K562 (cell line): ENCODE measurements around the gene RFC2. TPM values are rescaled to one million over a fixed set of nuclear protein-coding genes. Genes with fewer than 3 reads are reported as not detected.

ENCODE experiments used
- ATAC-seq: fragments of 200-7000 bp; cut with Tn5 transposase; 3 replicates; pipeline ENCODE4 v1.9.1; 2020; ENCODE audit warnings: moderate library complexity
- BruUV-seq: library from RNA; stranded (reverse); fragments of 400-500 nt; replicated peaks from 2 replicates; lab custom pipeline; 2021; lab: Mats Ljungman, UMichigan
- CTCF ChIA-PET: fragments of 300-600 bp; formaldehyde crosslinking; extraction: SDS; loops from one replicate; lab custom pipeline; 2021; ENCODE audit warnings: low intra/inter-chr PET ratio; lab: Yijun Ruan, JAX
- POLR2A ChIA-PET: fragments of 300-600, 350-650 bp; sonication (Branson Sonifier 250); formaldehyde crosslinking; extraction: SDS; loops from one replicate; lab custom pipeline; 2021; ENCODE audit warnings: antibody characterized with exemption, inconsistent platforms; lab: Yijun Ruan, JAX
- DNase-seq, 4 experiments: peaks; one replicate each; pipeline versions ENCODE4 v3.0.0 to v3.0.0-alpha.2; 2011 to 2018; ENCODE audit warnings: low spot score in 3 of 4, mixed read lengths in 3 of 4; ENCODE audit errors: extremely low read depth in 1 of 4
- FAIRE-seq: peaks from 2 replicates; lab custom pipeline; 2011; peaks lifted over from hg19 to GRCh38; lab: Jason Lieb, UNC
- H2AFZ ChIP-seq: 2 replicates; pipeline ENCODE4 v1.6.0; 2011; ENCODE audit warnings: low read depth, low read length, control low read depth, inconsistent platforms
- H3K27ac ChIP-seq: fragments of 200-600 bp; 3 replicates; pipeline ENCODE4 v1.8.0; 2011; ENCODE audit warnings: low read depth, mild to moderate bottlenecking, control low read depth, inconsistent platforms, low read length, moderate library complexity, mixed read lengths; ENCODE audit errors: extremely low read depth
- H3K27me3 ChIP-seq, 2 experiments: fragments of 300-600 bp in 1 of 2; 2 replicates in 1 of 2; 3 replicates in 1 of 2; pipeline versions ENCODE4 v1.6.0 to v1.8.0; 2011; ENCODE audit warnings: inconsistent platforms in 2 of 2, low read length in 2 of 2, mild to moderate bottlenecking in 1 of 2, mixed read lengths in 1 of 2, moderate library complexity in 1 of 2; ENCODE audit not compliant: control insufficient read depth in 2 of 2, insufficient read depth in 2 of 2
- H3K36me3 ChIP-seq: fragments of 300-600 bp; 3 replicates; pipeline ENCODE4 v1.8.0; 2011; ENCODE audit warnings: mild to moderate bottlenecking, low read length, inconsistent platforms; ENCODE audit not compliant: control insufficient read depth, insufficient read depth
- H3K4me1 ChIP-seq, 2 experiments: fragments of 200-600 bp in 1 of 2; replicated peaks in 1 of 2; 2 replicates in 1 of 2; 3 replicates in 1 of 2; pipeline versions ENCODE4 v1.5.1 to v1.8.0; 2011; ENCODE audit warnings: inconsistent platforms in 2 of 2, low read length in 2 of 2, mild to moderate bottlenecking in 1 of 2, mixed read lengths in 1 of 2, moderate library complexity in 1 of 2; ENCODE audit not compliant: control insufficient read depth in 2 of 2, insufficient read depth in 2 of 2
- H3K4me2 ChIP-seq: 2 replicates; pipeline ENCODE4 v1.6.1; 2011; ENCODE audit warnings: low read length, control low read depth, inconsistent platforms, mixed read lengths; ENCODE audit not compliant: insufficient read depth
- H3K4me3 ChIP-seq: fragments of 200-600 bp; sonication (generic), shearing (Covaris generic); 2 replicates; pipeline ENCODE4 v1.5.1; 2016; ENCODE audit warnings: control low read depth, inconsistent platforms
- H3K79me2 ChIP-seq: fragments of 200-600 bp; 3 replicates; pipeline ENCODE4 v1.8.0; 2011; ENCODE audit warnings: low read length, inconsistent platforms; ENCODE audit not compliant: control insufficient read depth, insufficient read depth
- H3K9ac ChIP-seq, 2 experiments: 2 replicates each; pipeline versions ENCODE4 v1.6.0 to v1.6.1; 2011; ENCODE audit warnings: low read depth in 2 of 2, low read length in 2 of 2, control low read depth in 1 of 2, inconsistent platforms in 1 of 2, mild to moderate bottlenecking in 1 of 2, mixed read lengths in 1 of 2; ENCODE audit not compliant: insufficient read depth in 1 of 2
- H3K9me1 ChIP-seq: one replicate; pipeline ENCODE4 v1.6.0; 2011; ENCODE audit warnings: inconsistent platforms, mild to moderate bottlenecking, low read length, moderate library complexity; ENCODE audit not compliant: control insufficient read depth, insufficient read depth
- H3K9me3 ChIP-seq: replicated peaks from 2 replicates; pipeline ENCODE4 v1.5.1; 2011; ENCODE audit warnings: low read depth, low read length, inconsistent platforms; ENCODE audit not compliant: control insufficient read depth, insufficient read depth
- H4K20me1 ChIP-seq: replicated peaks from 2 replicates; pipeline ENCODE4 v1.6.1; 2011; ENCODE audit warnings: low read length, inconsistent platforms, mixed read lengths; ENCODE audit not compliant: control insufficient read depth, insufficient read depth
- ARHGAP35 ChIP-seq: fragments of 450-650 bp; IDR thresholded peaks from 2 replicates; pipeline ENCODE4 v1.6.1; 2018; ENCODE audit not compliant: partially characterized antibody
- COPS2 ChIP-seq: fragments of 450-650 bp; conservative IDR thresholded peaks from 2 replicates; pipeline ENCODE4 v1.6.1; 2016; ENCODE audit warnings: mild to moderate bottlenecking, moderate library complexity
- MED1 ChIP-seq: sonication (generic); formaldehyde crosslinking; IDR thresholded peaks from 2 replicates; pipeline ENCODE4 v1.8.1; 2023; ENCODE audit warnings: missing genetic modification reagents, borderline replicate concordance
- NBN ChIP-seq: fragments of 450-650 bp; IDR thresholded peaks from 2 replicates; pipeline ENCODE4 v1.6.1; 2016; ENCODE audit warnings: low read depth, mild to moderate bottlenecking
- POLR3A ChIP-seq: IDR thresholded peaks from 2 replicates; pipeline ENCODE4 v1.6.1; 2011; ENCODE audit warnings: borderline replicate concordance, mild to moderate bottlenecking, moderate library complexity; ENCODE audit not compliant: insufficient read length, insufficient read depth; ENCODE audit errors: extremely low read depth
- PURB ChIP-seq: sonication (generic); formaldehyde crosslinking; IDR thresholded peaks from 2 replicates; pipeline ENCODE4 v1.9.0; 2021; ENCODE audit warnings: low read depth, mild to moderate bottlenecking, missing genetic modification reagents
- RBM34 ChIP-seq: fragments of 200-400 bp; formaldehyde crosslinking; IDR thresholded peaks from 2 replicates; pipeline ENCODE4 v1.6.1; 2018; ENCODE audit warnings: low read length, borderline replicate concordance; ENCODE audit not compliant: insufficient read depth
- SMARCC2 ChIP-seq: fragments of 450-650 bp; IDR thresholded peaks from 2 replicates; pipeline ENCODE4 v1.6.1; 2017; ENCODE audit warnings: antibody characterized with exemption, moderate library complexity, mild to moderate bottlenecking, low read depth
- SUPT5H ChIP-seq: fragments of 450-650 bp; IDR thresholded peaks from 2 replicates; pipeline ENCODE4 v1.6.1; 2016
- TEAD2 ChIP-seq: fragments of 450-650 bp; IDR thresholded peaks from 2 replicates; pipeline ENCODE4 v1.6.1; 2016; ENCODE audit warnings: missing genetic modification characterization, control low read depth, missing compliant biosample characterization
- ZC3H4 ChIP-seq: sonication (generic); formaldehyde crosslinking; IDR thresholded peaks from 2 replicates; pipeline ENCODE4 v1.9.0; 2021; ENCODE audit warnings: missing genetic modification reagents, borderline replicate concordance
- WGBS: fragments of 100-300 bp; shearing (Covaris generic); methylation state at CpG from one replicate; pipeline ENCODE4 v1.1.6; 2016; ENCODE audit warnings: low coverage, mixed read lengths; ENCODE audit not compliant: insufficient coverage; ENCODE audit errors: missing lambda C conversion rate; 5-methylcytosine and 5-hydroxymethylcytosine counted together
- in situ Hi-C: fragments of 300-500 bp; cut with MboI; formaldehyde crosslinking; loops from 4 replicates; pipeline ENCODE4 v1.15.0; 2018; ENCODE audit warnings: inconsistent platforms, mixed read lengths
- intact Hi-C: fragments of 100-400 bp; cut with micrococcal nuclease; formaldehyde crosslinking; loops from 2 replicates; pipeline ENCODE4 v1.14.2; 2022
- polyA plus RNA-seq, 8 experiments: library from polyadenylated mRNA; depleted of rRNA in 4 of 8; stranded (reverse) in 5 of 8; unstranded in 3 of 8; fragments of >200 nt; fragmentation: Nextera tagmentation in 2 of 8; fragmentation: Illumina TruSeq in 1 of 8; extraction: Ambion mirVana in 2 of 8; extraction: Trizol in 1 of 8; gene quantifications; 2 replicates each; pipeline versions ENCODE4 v1.2.1 to v1.2.3, GENCODE V29; 2011 to 2014; ENCODE audit warnings: inconsistent platforms in 1 of 8, missing spikeins in 1 of 8
- total RNA-seq, 7 experiments: library from RNA; depleted of rRNA in 6 of 7; stranded (reverse); fragments of >200 nt in 6 of 7; fragmentation: Illumina TruSeq in 2 of 7; extraction: Trizol in 2 of 7; gene quantifications; 2 replicates each; pipeline versions ENCODE4 v1.2.1 to v1.2.3, GENCODE V29; 2011 to 2021; ENCODE audit warnings: low replicate concordance in 1 of 7
- TF ChIP-seq, protein P1 (sequence below): fragments of 250-450 bp; sonication (Bioruptor Pico); IDR thresholded peaks from 2 replicates; pipeline ENCODE4 v1.5.0; 2020; ENCODE audit warnings: mild to moderate bottlenecking, borderline replicate concordance
- TF ChIP-seq, protein P2 (sequence below): fragments of 450-650 bp; formaldehyde crosslinking; IDR thresholded peaks from 2 replicates; pipeline ENCODE4 v1.4.0; 2020; ENCODE audit warnings: mild to moderate bottlenecking, moderate library complexity
- TF ChIP-seq, protein P3 (sequence below): fragments of 250-450 bp; sonication (Bioruptor Pico); IDR thresholded peaks from 2 replicates; pipeline ENCODE4 v1.8.0; 2021; ENCODE audit warnings: mild to moderate bottlenecking, moderate library complexity
- TF ChIP-seq, protein P4 (sequence below), 2 experiments: fragments of 450-650 bp in 1 of 2; sonication (generic) in 1 of 2; formaldehyde crosslinking in 1 of 2; IDR thresholded peaks in 1 of 2; conservative IDR thresholded peaks in 1 of 2; 2 replicates each; pipeline versions ENCODE4 v1.6.1 to v1.8.1; 2016 to 2023; ENCODE audit warnings: mild to moderate bottlenecking in 2 of 2, moderate library complexity in 2 of 2, inconsistent platforms in 1 of 2, missing genetic modification reagents in 1 of 2
- TF ChIP-seq, protein P5 (sequence below): fragments of 450-650 bp; formaldehyde crosslinking; IDR thresholded peaks from 2 replicates; pipeline ENCODE4 v1.4.0; 2020; ENCODE audit warnings: mild to moderate bottlenecking, moderate library complexity

RFC2 gene
- total and polyA plus RNA-seq, 9 of the 15 experiments (the other 6 are each of a cell fraction or from before 2014, with no cell fraction given), result 32.5 to 161 (median 102) TPM

DNA sequence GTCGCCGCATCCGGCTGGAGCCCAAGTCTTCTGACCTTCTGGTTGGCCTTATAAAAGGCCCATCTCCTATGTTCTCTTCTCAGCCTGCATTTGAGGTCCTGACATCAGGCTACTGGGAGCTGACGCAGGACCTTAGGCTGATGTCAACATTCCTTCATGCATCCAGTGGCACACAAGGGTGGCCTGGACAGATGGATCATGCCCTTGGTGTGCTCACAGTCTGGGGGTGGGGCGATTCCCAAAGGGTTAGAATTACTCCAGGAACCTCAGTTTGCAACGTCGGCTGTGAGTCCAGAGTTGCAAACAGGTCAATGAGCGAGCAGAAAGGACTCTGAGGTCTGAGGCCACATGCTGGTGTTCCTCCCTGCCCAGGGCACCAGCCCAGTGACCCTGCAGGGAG is 26.8 kb upstream of the RFC2 start:
- intact Hi-C loops, result no loop called here
- Histone ChIP-seq H3K36me3 (no peaks in the 10 kb centered on the region), H3K9ac (0 out of 4 replicates have a peak overlapping the region, but pooled peaks of 1 of the 2 experiments have one; percentile 31), H3K4me1 (peaks cover 11 to 16% of the 10 kb centered on the region in 2 experiments; a peak in 4 of 5 replicates), H3K4me2 (no peak overlapping the region), H3K27me3 (no peaks in the 10 kb centered on the region), H4K20me1 (no peaks in the 10 kb centered on the region), H3K27ac (no peak overlapping the region), H3K9me3 (no peaks in the 10 kb centered on the region), H3K79me2 (no peaks in the 10 kb centered on the region), H3K9me1 (no peaks in the 10 kb centered on the region), H3K4me3 (no peak overlapping the region), H2AFZ (no peak overlapping the region)
- in situ Hi-C loops, result no loop called here
- ChIA-PET POLR2A (no interaction called here), CTCF (no interaction called here)
- no peak for ATAC-seq
- WGBS, result 75% methylated on average over 8 of the region's 8 CpGs
- BruUV-seq, result no TSS peak
- DNase-seq, result peak in 1 of 4 experiments; percentile 3
- no peak for FAIRE-seq
- TF ChIP-seq, protein P1, sequence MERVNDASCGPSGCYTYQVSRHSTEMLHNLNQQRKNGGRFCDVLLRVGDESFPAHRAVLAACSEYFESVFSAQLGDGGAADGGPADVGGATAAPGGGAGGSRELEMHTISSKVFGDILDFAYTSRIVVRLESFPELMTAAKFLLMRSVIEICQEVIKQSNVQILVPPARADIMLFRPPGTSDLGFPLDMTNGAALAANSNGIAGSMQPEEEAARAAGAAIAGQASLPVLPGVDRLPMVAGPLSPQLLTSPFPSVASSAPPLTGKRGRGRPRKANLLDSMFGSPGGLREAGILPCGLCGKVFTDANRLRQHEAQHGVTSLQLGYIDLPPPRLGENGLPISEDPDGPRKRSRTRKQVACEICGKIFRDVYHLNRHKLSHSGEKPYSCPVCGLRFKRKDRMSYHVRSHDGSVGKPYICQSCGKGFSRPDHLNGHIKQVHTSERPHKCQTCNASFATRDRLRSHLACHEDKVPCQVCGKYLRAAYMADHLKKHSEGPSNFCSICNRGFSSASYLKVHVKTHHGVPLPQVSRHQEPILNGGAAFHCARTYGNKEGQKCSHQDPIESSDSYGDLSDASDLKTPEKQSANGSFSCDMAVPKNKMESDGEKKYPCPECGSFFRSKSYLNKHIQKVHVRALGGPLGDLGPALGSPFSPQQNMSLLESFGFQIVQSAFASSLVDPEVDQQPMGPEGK, result no peak
- no peak for TF ChIP-seq POLR3A
- no peak for TF ChIP-seq COPS2
- no peak for TF ChIP-seq SMARCC2
- TF ChIP-seq, protein P2, sequence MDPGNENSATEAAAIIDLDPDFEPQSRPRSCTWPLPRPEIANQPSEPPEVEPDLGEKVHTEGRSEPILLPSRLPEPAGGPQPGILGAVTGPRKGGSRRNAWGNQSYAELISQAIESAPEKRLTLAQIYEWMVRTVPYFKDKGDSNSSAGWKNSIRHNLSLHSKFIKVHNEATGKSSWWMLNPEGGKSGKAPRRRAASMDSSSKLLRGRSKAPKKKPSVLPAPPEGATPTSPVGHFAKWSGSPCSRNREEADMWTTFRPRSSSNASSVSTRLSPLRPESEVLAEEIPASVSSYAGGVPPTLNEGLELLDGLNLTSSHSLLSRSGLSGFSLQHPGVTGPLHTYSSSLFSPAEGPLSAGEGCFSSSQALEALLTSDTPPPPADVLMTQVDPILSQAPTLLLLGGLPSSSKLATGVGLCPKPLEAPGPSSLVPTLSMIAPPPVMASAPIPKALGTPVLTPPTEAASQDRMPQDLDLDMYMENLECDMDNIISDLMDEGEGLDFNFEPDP (CRISPR knock-in tag), result no peak
- no peak for TF ChIP-seq TEAD2 (tag)
- TF ChIP-seq SUPT5H, result no peak
- TF ChIP-seq MED1, result no peak
- no peak for TF ChIP-seq RBM34
- no peak for TF ChIP-seq PURB (CRISPR knock-in tag)
- no peak for TF ChIP-seq NBN
- TF ChIP-seq, protein P3, sequence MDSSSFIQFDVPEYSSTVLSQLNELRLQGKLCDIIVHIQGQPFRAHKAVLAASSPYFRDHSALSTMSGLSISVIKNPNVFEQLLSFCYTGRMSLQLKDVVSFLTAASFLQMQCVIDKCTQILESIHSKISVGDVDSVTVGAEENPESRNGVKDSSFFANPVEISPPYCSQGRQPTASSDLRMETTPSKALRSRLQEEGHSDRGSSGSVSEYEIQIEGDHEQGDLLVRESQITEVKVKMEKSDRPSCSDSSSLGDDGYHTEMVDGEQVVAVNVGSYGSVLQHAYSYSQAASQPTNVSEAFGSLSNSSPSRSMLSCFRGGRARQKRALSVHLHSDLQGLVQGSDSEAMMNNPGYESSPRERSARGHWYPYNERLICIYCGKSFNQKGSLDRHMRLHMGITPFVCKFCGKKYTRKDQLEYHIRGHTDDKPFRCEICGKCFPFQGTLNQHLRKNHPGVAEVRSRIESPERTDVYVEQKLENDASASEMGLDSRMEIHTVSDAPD, result no peak
- TF ChIP-seq, protein P4, sequence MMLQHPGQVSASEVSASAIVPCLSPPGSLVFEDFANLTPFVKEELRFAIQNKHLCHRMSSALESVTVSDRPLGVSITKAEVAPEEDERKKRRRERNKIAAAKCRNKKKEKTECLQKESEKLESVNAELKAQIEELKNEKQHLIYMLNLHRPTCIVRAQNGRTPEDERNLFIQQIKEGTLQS (IDR thresholded peaks at IDR 0.05), result no peak
- TF ChIP-seq, protein P4 (CRISPR knock-in tag; conservative IDR thresholded peaks at IDR 0.05), result no peak
- TF ChIP-seq, protein P5, sequence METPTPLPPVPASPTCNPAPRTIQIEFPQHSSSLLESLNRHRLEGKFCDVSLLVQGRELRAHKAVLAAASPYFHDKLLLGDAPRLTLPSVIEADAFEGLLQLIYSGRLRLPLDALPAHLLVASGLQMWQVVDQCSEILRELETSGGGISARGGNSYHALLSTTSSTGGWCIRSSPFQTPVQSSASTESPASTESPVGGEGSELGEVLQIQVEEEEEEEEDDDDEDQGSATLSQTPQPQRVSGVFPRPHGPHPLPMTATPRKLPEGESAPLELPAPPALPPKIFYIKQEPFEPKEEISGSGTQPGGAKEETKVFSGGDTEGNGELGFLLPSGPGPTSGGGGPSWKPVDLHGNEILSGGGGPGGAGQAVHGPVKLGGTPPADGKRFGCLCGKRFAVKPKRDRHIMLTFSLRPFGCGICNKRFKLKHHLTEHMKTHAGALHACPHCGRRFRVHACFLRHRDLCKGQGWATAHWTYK, result no peak
- no peak for TF ChIP-seq ZC3H4 (CRISPR knock-in tag)
- TF ChIP-seq ARHGAP35, result no peak
